Measurements from ENCODE around the gene HORMAD2. TPM values are rescaled to one million over a fixed set of nuclear protein-coding genes. Genes with fewer than 3 reads are reported as not detected.

HORMAD2 gene
- total RNA-seq, 1 experiment from 2014 or later, result not detected

DNA sequence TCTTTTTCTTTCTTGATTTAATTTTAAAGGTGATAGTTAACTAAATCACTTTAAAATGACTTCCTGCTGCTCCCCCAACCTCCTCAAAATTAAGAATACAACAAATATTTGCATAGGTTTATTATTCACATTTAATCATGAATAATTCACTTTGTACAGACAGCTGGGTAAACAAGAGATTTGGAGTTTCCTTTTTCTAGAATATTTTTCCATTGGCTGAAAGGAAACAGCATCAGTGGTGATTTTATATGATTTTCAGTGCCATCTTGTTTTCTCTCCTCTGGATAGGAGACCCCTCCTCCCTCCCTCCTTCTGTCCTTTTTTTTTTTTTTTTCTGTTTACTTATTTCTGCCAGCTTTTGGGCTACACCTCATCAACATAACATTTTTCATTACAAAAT lies 105.8 kb downstream of the HORMAD2 start:
- CTCF ChIA-PET, result interaction anchor here (0.5 kb wide), 1 partner anchor 314 kb away, joined by 3 read pairs; no protein-coding TSS in a partner anchor
- Mint-ChIP-seq H3K4me1 (peaks cover 36% of the 10 kb centered on the region), H3K27me3 (ENCODE audit: low read depth) (peaks cover 19% of the 10 kb centered on the region), H3K27ac (no peak overlapping the region), H3K36me3 (no peaks in the 10 kb centered on the region), H3K9me3 (no peaks in the 10 kb centered on the region), H3K4me3 (no peak overlapping the region)
- POLR2A ChIA-PET, result no interaction called here
- TF ChIP-seq, protein P1, sequence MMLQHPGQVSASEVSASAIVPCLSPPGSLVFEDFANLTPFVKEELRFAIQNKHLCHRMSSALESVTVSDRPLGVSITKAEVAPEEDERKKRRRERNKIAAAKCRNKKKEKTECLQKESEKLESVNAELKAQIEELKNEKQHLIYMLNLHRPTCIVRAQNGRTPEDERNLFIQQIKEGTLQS (CRISPR knock-in tag; conservative IDR thresholded peaks at IDR 0.05), result no peak
- TF ChIP-seq, protein P2, sequence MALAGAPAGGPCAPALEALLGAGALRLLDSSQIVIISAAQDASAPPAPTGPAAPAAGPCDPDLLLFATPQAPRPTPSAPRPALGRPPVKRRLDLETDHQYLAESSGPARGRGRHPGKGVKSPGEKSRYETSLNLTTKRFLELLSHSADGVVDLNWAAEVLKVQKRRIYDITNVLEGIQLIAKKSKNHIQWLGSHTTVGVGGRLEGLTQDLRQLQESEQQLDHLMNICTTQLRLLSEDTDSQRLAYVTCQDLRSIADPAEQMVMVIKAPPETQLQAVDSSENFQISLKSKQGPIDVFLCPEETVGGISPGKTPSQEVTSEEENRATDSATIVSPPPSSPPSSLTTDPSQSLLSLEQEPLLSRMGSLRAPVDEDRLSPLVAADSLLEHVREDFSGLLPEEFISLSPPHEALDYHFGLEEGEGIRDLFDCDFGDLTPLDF (CRISPR knock-in tag; IDR thresholded peaks at IDR 0.05), result no peak
- no peak for TF ChIP-seq IRF2 (CRISPR knock-in tag; IDR thresholded peaks at IDR 0.05; ENCODE audit: borderline replicate concordance, low read depth)
- no peak for TF ChIP-seq JAZF1 (CRISPR knock-in tag; IDR thresholded peaks at IDR 0.05)
- TF ChIP-seq, protein P3, sequence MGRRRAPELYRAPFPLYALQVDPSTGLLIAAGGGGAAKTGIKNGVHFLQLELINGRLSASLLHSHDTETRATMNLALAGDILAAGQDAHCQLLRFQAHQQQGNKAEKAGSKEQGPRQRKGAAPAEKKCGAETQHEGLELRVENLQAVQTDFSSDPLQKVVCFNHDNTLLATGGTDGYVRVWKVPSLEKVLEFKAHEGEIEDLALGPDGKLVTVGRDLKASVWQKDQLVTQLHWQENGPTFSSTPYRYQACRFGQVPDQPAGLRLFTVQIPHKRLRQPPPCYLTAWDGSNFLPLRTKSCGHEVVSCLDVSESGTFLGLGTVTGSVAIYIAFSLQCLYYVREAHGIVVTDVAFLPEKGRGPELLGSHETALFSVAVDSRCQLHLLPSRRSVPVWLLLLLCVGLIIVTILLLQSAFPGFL (CRISPR knock-in tag; IDR thresholded peaks at IDR 0.05; ENCODE audit: borderline replicate concordance), result no peak
- no peak for TF ChIP-seq ZNF317 (CRISPR knock-in tag; IDR thresholded peaks at IDR 0.05; ENCODE audit: borderline replicate concordance, low read depth)
- no peak for TF ChIP-seq FOXJ3 (CRISPR knock-in tag; IDR thresholded peaks at IDR 0.05; ENCODE audit: borderline replicate concordance)
- TF ChIP-seq ZNF671 (CRISPR knock-in tag; IDR thresholded peaks at IDR 0.05), result no peak
- TF ChIP-seq, protein P4, sequence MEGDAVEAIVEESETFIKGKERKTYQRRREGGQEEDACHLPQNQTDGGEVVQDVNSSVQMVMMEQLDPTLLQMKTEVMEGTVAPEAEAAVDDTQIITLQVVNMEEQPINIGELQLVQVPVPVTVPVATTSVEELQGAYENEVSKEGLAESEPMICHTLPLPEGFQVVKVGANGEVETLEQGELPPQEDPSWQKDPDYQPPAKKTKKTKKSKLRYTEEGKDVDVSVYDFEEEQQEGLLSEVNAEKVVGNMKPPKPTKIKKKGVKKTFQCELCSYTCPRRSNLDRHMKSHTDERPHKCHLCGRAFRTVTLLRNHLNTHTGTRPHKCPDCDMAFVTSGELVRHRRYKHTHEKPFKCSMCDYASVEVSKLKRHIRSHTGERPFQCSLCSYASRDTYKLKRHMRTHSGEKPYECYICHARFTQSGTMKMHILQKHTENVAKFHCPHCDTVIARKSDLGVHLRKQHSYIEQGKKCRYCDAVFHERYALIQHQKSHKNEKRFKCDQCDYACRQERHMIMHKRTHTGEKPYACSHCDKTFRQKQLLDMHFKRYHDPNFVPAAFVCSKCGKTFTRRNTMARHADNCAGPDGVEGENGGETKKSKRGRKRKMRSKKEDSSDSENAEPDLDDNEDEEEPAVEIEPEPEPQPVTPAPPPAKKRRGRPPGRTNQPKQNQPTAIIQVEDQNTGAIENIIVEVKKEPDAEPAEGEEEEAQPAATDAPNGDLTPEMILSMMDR (IDR thresholded peaks at IDR 0.05), result no peak
- no peak for TF ChIP-seq NR2C2 (CRISPR knock-in tag; IDR thresholded peaks at IDR 0.05)
- no peak for TF ChIP-seq ZNF416 (CRISPR knock-in tag; IDR thresholded peaks at IDR 0.05)
- TF ChIP-seq, protein P5, sequence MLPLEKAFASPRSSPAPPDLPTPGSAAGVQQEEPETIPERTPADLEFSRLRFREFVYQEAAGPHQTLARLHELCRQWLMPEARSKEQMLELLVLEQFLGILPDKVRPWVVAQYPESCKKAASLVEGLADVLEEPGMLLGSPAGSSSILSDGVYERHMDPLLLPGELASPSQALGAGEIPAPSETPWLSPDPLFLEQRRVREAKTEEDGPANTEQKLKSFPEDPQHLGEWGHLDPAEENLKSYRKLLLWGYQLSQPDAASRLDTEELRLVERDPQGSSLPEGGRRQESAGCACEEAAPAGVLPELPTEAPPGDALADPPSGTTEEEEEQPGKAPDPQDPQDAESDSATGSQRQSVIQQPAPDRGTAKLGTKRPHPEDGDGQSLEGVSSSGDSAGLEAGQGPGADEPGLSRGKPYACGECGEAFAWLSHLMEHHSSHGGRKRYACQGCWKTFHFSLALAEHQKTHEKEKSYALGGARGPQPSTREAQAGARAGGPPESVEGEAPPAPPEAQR (CRISPR knock-in tag; IDR thresholded peaks at IDR 0.05), result no peak
- TF ChIP-seq, protein P6, sequence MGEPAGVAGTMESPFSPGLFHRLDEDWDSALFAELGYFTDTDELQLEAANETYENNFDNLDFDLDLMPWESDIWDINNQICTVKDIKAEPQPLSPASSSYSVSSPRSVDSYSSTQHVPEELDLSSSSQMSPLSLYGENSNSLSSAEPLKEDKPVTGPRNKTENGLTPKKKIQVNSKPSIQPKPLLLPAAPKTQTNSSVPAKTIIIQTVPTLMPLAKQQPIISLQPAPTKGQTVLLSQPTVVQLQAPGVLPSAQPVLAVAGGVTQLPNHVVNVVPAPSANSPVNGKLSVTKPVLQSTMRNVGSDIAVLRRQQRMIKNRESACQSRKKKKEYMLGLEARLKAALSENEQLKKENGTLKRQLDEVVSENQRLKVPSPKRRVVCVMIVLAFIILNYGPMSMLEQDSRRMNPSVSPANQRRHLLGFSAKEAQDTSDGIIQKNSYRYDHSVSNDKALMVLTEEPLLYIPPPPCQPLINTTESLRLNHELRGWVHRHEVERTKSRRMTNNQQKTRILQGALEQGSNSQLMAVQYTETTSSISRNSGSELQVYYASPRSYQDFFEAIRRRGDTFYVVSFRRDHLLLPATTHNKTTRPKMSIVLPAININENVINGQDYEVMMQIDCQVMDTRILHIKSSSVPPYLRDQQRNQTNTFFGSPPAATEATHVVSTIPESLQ (CRISPR knock-in tag; IDR thresholded peaks at IDR 0.05), result no peak
- no peak for TF ChIP-seq ZNF263 (CRISPR knock-in tag; IDR thresholded peaks at IDR 0.05; ENCODE audit: low read depth)
- TF ChIP-seq, protein P7, sequence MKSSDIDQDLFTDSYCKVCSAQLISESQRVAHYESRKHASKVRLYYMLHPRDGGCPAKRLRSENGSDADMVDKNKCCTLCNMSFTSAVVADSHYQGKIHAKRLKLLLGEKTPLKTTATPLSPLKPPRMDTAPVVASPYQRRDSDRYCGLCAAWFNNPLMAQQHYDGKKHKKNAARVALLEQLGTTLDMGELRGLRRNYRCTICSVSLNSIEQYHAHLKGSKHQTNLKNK (CRISPR knock-in tag; IDR thresholded peaks at IDR 0.05), result no peak
- no peak for TF ChIP-seq ELF4 (CRISPR knock-in tag; IDR thresholded peaks at IDR 0.05; ENCODE audit: low read depth)
- TF ChIP-seq, protein P8, sequence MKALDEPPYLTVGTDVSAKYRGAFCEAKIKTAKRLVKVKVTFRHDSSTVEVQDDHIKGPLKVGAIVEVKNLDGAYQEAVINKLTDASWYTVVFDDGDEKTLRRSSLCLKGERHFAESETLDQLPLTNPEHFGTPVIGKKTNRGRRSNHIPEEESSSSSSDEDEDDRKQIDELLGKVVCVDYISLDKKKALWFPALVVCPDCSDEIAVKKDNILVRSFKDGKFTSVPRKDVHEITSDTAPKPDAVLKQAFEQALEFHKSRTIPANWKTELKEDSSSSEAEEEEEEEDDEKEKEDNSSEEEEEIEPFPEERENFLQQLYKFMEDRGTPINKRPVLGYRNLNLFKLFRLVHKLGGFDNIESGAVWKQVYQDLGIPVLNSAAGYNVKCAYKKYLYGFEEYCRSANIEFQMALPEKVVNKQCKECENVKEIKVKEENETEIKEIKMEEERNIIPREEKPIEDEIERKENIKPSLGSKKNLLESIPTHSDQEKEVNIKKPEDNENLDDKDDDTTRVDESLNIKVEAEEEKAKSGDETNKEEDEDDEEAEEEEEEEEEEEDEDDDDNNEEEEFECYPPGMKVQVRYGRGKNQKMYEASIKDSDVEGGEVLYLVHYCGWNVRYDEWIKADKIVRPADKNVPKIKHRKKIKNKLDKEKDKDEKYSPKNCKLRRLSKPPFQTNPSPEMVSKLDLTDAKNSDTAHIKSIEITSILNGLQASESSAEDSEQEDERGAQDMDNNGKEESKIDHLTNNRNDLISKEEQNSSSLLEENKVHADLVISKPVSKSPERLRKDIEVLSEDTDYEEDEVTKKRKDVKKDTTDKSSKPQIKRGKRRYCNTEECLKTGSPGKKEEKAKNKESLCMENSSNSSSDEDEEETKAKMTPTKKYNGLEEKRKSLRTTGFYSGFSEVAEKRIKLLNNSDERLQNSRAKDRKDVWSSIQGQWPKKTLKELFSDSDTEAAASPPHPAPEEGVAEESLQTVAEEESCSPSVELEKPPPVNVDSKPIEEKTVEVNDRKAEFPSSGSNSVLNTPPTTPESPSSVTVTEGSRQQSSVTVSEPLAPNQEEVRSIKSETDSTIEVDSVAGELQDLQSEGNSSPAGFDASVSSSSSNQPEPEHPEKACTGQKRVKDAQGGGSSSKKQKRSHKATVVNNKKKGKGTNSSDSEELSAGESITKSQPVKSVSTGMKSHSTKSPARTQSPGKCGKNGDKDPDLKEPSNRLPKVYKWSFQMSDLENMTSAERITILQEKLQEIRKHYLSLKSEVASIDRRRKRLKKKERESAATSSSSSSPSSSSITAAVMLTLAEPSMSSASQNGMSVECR (CRISPR knock-in tag; IDR thresholded peaks at IDR 0.05; ENCODE audit: borderline replicate concordance), result no peak
- no peak for TF ChIP-seq ESRRA (CRISPR knock-in tag; IDR thresholded peaks at IDR 0.05; ENCODE audit: borderline replicate concordance)
- no peak for TF ChIP-seq NR3C1 (CRISPR knock-in tag; conservative IDR thresholded peaks at IDR 0.05; ENCODE audit: low read depth)
- TF ChIP-seq, protein P9, sequence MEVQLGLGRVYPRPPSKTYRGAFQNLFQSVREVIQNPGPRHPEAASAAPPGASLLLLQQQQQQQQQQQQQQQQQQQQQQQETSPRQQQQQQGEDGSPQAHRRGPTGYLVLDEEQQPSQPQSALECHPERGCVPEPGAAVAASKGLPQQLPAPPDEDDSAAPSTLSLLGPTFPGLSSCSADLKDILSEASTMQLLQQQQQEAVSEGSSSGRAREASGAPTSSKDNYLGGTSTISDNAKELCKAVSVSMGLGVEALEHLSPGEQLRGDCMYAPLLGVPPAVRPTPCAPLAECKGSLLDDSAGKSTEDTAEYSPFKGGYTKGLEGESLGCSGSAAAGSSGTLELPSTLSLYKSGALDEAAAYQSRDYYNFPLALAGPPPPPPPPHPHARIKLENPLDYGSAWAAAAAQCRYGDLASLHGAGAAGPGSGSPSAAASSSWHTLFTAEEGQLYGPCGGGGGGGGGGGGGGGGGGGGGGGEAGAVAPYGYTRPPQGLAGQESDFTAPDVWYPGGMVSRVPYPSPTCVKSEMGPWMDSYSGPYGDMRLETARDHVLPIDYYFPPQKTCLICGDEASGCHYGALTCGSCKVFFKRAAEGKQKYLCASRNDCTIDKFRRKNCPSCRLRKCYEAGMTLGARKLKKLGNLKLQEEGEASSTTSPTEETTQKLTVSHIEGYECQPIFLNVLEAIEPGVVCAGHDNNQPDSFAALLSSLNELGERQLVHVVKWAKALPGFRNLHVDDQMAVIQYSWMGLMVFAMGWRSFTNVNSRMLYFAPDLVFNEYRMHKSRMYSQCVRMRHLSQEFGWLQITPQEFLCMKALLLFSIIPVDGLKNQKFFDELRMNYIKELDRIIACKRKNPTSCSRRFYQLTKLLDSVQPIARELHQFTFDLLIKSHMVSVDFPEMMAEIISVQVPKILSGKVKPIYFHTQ (CRISPR knock-in tag; IDR thresholded peaks at IDR 0.05), result no peak
- no peak for DNase-seq (ENCODE audit: low spot score)
- no peak for ATAC-seq
